DOHH2 (cell line): ENCODE data around the gene EIF4A3.

Experiments
- H3F3A ChIP-seq: fragments of 200-600 bp; sonication (generic), shearing (Covaris generic); 2 replicates; pipeline ENCODE4 v1.6.0; 2016; ENCODE audit warnings: antibody characterized with exemption, mild to moderate bottlenecking; ENCODE audit not compliant: control insufficient read depth, insufficient read depth
- H3K27ac ChIP-seq: fragments of 200-600 bp; sonication (generic); 2 replicates; pipeline ENCODE4 v1.5.1; 2014; ENCODE audit warnings: low read depth, mild to moderate bottlenecking, low read length, moderate library complexity
- H3K27me3 ChIP-seq: fragments of 200-600 bp; sonication (generic); 2 replicates; pipeline ENCODE4 v1.6.1; 2014; ENCODE audit warnings: mild to moderate bottlenecking, low read length, mixed read lengths; ENCODE audit not compliant: control insufficient read depth
- H3K36me3 ChIP-seq: fragments of 200-600 bp; sonication (generic); 2 replicates; pipeline ENCODE4 v1.6.1; 2014; ENCODE audit warnings: mild to moderate bottlenecking, low read length, moderate library complexity, mixed read lengths; ENCODE audit not compliant: control insufficient read depth
- H3K4me1 ChIP-seq: fragments of 200-600 bp; sonication (generic); 2 replicates; pipeline ENCODE4 v1.6.1; 2014; ENCODE audit warnings: mild to moderate bottlenecking, low read length, mixed read lengths; ENCODE audit not compliant: control insufficient read depth
- H3K4me2 ChIP-seq: fragments of 200-600 bp; sonication (generic); 2 replicates; pipeline ENCODE4 v1.6.0; 2014; ENCODE audit warnings: mild to moderate bottlenecking, low read length, moderate library complexity
- H3K4me3 ChIP-seq: fragments of 200-600 bp; sonication (generic); 2 replicates; pipeline ENCODE4 v1.5.1; 2014; ENCODE audit warnings: mild to moderate bottlenecking, low read length, mixed read lengths
- H3K79me2 ChIP-seq: fragments of 200-600 bp; sonication (generic); 2 replicates; pipeline ENCODE4 v1.6.1; 2014; ENCODE audit warnings: mild to moderate bottlenecking, low read length, mixed read lengths; ENCODE audit not compliant: control insufficient read depth
- H3K9me2 ChIP-seq: fragments of 200-600 bp; sonication (generic); replicated peaks from 2 replicates; pipeline ENCODE4 v1.6.1; 2014; ENCODE audit warnings: mild to moderate bottlenecking, low read length, mixed read lengths; ENCODE audit not compliant: control insufficient read depth
- H3K9me3 ChIP-seq: fragments of 200-600 bp; sonication (generic); 2 replicates; pipeline ENCODE4 v1.6.1; 2014; ENCODE audit warnings: antibody characterized with exemption, low read length, mixed read lengths; ENCODE audit not compliant: control insufficient read depth, insufficient read depth
- H4K20me1 ChIP-seq: fragments of 200-600 bp; sonication (generic); 2 replicates; pipeline ENCODE4 v1.6.0; 2014; ENCODE audit warnings: low read depth, mild to moderate bottlenecking, antibody characterized with exemption, low read length, moderate library complexity; ENCODE audit not compliant: control insufficient read depth, insufficient read depth
- CTCF ChIP-seq: fragments of 200-600 bp; sonication (generic); IDR thresholded peaks from one replicate; pipeline ENCODE4 v1.5.1; 2014; ENCODE audit warnings: antibody characterized with exemption, mild to moderate bottlenecking, low read depth, low read length; ENCODE audit not compliant: poor library complexity, severe bottlenecking
- EZH2phosphoT487 ChIP-seq: fragments of 200-600 bp; sonication (generic); IDR thresholded peaks from 2 replicates; pipeline ENCODE4 v1.6.1; 2017; ENCODE audit warnings: borderline replicate concordance, mild to moderate bottlenecking, antibody characterized with exemption, low read length, moderate library complexity, mixed read lengths

EIF4A3 gene

GRCh38 chr17:80109066-80109660 lies 37.8 kb downstream of the EIF4A3 start:
- TF ChIP-seq CTCF (no peak), EZH2phosphoT487 (no peak)
- no peaks in the 10 kb centered on the region for H3K9me3 ChIP-seq
- peaks cover 5% of the 10 kb centered on the region for H3K27me3 ChIP-seq
- H3K4me3 ChIP-seq = no peak overlapping the region
- H3K27ac ChIP-seq = no peak overlapping the region
- no peaks in the 10 kb centered on the region for H4K20me1 ChIP-seq
- no peaks in the 10 kb centered on the region for H3K79me2 ChIP-seq
- no peaks in the 10 kb centered on the region for H3K9me2 ChIP-seq
- H3F3A ChIP-seq = peaks cover 6% of the 10 kb centered on the region; the same call in 1 of the 2 replicates
- peaks cover 26% of the 10 kb centered on the region for H3K4me1 ChIP-seq
- H3K4me2 ChIP-seq = no peak overlapping the region
- no peaks in the 10 kb centered on the region for H3K36me3 ChIP-seq

GRCh38 chr17:80108036-80108971 lies 38.6 kb downstream of the EIF4A3 start:
- no peaks in the 10 kb centered on the region for H4K20me1 ChIP-seq
- no peaks in the 10 kb centered on the region for H3K36me3 ChIP-seq
- H3K27ac ChIP-seq = no peak overlapping the region
- peaks cover 4% of the 10 kb centered on the region for H3K27me3 ChIP-seq
- no peaks in the 10 kb centered on the region for H3K9me2 ChIP-seq
- no peaks in the 10 kb centered on the region for H3K79me2 ChIP-seq
- H3K4me2 ChIP-seq = no peak overlapping the region
- H3K4me3 ChIP-seq = no peak overlapping the region
- H3K9me3 ChIP-seq = no peaks in the 10 kb centered on the region
- no peaks in the 10 kb centered on the region; the same call in 1 of the 2 replicates for H3F3A ChIP-seq
- TF ChIP-seq CTCF (no peak), EZH2phosphoT487 (no peak)
- peaks cover 23% of the 10 kb centered on the region for H3K4me1 ChIP-seq

GRCh38 chr17:80107231-80108021 lies 39.5 kb downstream of the EIF4A3 start:
- Histone ChIP-seq H3K79me2 (no peaks in the 10 kb centered on the region), H3K4me3 (no peak overlapping the region), H3K27me3 (no peaks in the 10 kb centered on the region), H3K4me2 (no peak overlapping the region), H3F3A (no peaks in the 10 kb centered on the region; the same call in 1 of the 2 replicates), H3K9me2 (no peaks in the 10 kb centered on the region), H3K4me1 (peaks cover 19% of the 10 kb centered on the region), H3K9me3 (no peaks in the 10 kb centered on the region), H3K27ac (no peak overlapping the region), H3K36me3 (no peaks in the 10 kb centered on the region), H4K20me1 (no peaks in the 10 kb centered on the region)
- no peak for TF ChIP-seq CTCF
